H1 (cell line): ENCODE data around the gene ACSF3.

Experiments
- CREB1 ChIP-seq: IDR thresholded peaks from 2 replicates; pipeline ENCODE4 v1.6.1; 2012; ENCODE audit warnings: inconsistent platforms
- NRF1 ChIP-seq: IDR thresholded peaks from 2 replicates; pipeline ENCODE4 v1.6.1; 2011; ENCODE audit warnings: mild to moderate bottlenecking, low read depth, low read length, improper control_type of control experiment
- POLR2A ChIP-seq, 2 experiments: IDR thresholded peaks; 1 replicate in 1 of 2; 2 replicates in 1 of 2; pipeline ENCODE4 v1.6.1; 2011; ENCODE audit warnings: low read depth in 2 of 2, low read length in 2 of 2, mild to moderate bottlenecking in 2 of 2; ENCODE audit errors: control extremely low read depth in 1 of 2
- POLR2AphosphoS5 ChIP-seq: IDR thresholded peaks from 2 replicates; pipeline ENCODE4 v1.6.1; 2011; ENCODE audit warnings: low read depth, low read length
- RFX5 ChIP-seq: IDR thresholded peaks from 2 replicates; pipeline ENCODE4 v1.6.1; 2011; ENCODE audit warnings: low read depth, low read length, improper control_type of control experiment, borderline replicate concordance
- RXRA ChIP-seq: IDR thresholded peaks from 2 replicates; pipeline ENCODE4 v1.6.1; 2011; ENCODE audit warnings: low read depth, mild to moderate bottlenecking, low read length, moderate library complexity; ENCODE audit not compliant: insufficient read depth
- SAP30 ChIP-seq: fragments of 300-600 bp; sonication (generic); IDR thresholded peaks from 2 replicates; pipeline ENCODE4 v1.7.1; 2012; ENCODE audit warnings: low read length, moderate library complexity, mild to moderate bottlenecking, inconsistent platforms; ENCODE audit not compliant: insufficient read depth, insufficient replicate concordance
- TAF1 ChIP-seq: IDR thresholded peaks from 2 replicates; pipeline ENCODE4 v1.6.1; 2011; ENCODE audit warnings: mild to moderate bottlenecking, low read depth, low read length
- ZNF274 ChIP-seq: IDR thresholded peaks from 2 replicates; pipeline ENCODE4 v1.7.0; 2012; ENCODE audit warnings: low read length, borderline replicate concordance; ENCODE audit errors: extremely low read depth
- TF ChIP-seq, protein P1 (sequence below), 3 experiments: IDR thresholded peaks; 1 replicate in 2 of 3; 2 replicates in 1 of 3; pipeline versions ENCODE4 v1.5.1 to v1.6.1; 2011; ENCODE audit warnings: low read length in 3 of 3, mild to moderate bottlenecking in 3 of 3, inconsistent platforms in 2 of 3, low read depth in 1 of 3, moderate library complexity in 1 of 3; ENCODE audit not compliant: insufficient read depth in 1 of 3; ENCODE audit errors: control extremely low read depth in 1 of 3

GRCh38 chr16:89117975-89118289 is 24.3 kb downstream of the ACSF3 start:
- TF ChIP-seq POLR2A (IDR thresholded peaks at IDR 0.05; ENCODE audit: control extremely low read depth in 1 of 2, low read depth in 2 of 2, low read length in 2 of 2) (no peak), POLR2AphosphoS5 (no peak), RXRA (no peak), ZNF274 (no peak), CREB1 (no peak), NRF1 (no peak), RFX5 (no peak), SAP30 (no peak), TAF1 (no peak)
- TF ChIP-seq, protein P1, sequence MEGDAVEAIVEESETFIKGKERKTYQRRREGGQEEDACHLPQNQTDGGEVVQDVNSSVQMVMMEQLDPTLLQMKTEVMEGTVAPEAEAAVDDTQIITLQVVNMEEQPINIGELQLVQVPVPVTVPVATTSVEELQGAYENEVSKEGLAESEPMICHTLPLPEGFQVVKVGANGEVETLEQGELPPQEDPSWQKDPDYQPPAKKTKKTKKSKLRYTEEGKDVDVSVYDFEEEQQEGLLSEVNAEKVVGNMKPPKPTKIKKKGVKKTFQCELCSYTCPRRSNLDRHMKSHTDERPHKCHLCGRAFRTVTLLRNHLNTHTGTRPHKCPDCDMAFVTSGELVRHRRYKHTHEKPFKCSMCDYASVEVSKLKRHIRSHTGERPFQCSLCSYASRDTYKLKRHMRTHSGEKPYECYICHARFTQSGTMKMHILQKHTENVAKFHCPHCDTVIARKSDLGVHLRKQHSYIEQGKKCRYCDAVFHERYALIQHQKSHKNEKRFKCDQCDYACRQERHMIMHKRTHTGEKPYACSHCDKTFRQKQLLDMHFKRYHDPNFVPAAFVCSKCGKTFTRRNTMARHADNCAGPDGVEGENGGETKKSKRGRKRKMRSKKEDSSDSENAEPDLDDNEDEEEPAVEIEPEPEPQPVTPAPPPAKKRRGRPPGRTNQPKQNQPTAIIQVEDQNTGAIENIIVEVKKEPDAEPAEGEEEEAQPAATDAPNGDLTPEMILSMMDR (IDR thresholded peaks at IDR 0.05; ENCODE audit: control extremely low read depth in 1 of 3, insufficient read depth in 1 of 3, low read depth in 1 of 3, low read length in 3 of 3), result no peak
